Activated naive CD4-positive, alpha-beta T cell treated with anti-CD3 and anti-CD28 coated beads, Interleukin-2, amount 50 U/mL, for 24 hours (primary cell): ENCODE data around the gene LRRK1.
"Not testable (repeated sequence)": the region's sequence is repeated elsewhere in the genome, so short reads cannot be mapped to it uniquely, and the experiment has no call there.

Source experiments
- H3K27ac Mint-ChIP-seq: one replicate; pipeline ENCODE4 v1.8.0; 2021; ENCODE audit warnings: mild to moderate bottlenecking, mixed read lengths
- H3K27me3 Mint-ChIP-seq: one replicate; pipeline ENCODE4 v1.8.0; 2021; ENCODE audit warnings: mixed read lengths
- H3K36me3 Mint-ChIP-seq: one replicate; pipeline ENCODE4 v1.8.0; 2021; ENCODE audit warnings: mixed read lengths
- H3K4me1 Mint-ChIP-seq: one replicate; pipeline ENCODE4 v1.8.0; 2021; ENCODE audit warnings: mixed read lengths
- H3K4me3 Mint-ChIP-seq: one replicate; pipeline ENCODE4 v1.8.0; 2021; ENCODE audit warnings: mild to moderate bottlenecking, mixed read lengths
- H3K9me3 Mint-ChIP-seq: one replicate; pipeline ENCODE4 v1.8.0; 2021; ENCODE audit warnings: mixed read lengths

Gene LRRK1

DNA sequence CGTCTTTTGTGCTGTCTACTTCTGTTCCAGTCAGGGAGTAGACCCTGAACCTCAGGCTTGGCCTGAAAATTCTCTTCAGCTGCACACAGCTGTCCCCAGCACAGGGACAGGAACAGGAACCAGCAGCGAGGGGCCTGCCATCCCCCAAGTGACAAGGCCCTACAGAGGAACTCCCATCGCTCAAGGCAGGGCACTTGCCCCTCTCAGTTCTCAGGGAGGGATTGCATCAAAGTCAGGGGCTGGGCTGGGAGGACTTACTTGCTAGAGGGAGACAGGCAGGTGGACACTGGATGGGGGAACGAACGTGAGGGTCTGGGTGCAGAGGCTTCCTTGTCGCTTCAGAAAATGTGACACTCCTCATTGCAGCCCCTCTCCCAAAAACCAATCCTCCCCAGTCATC, 169.1 kb downstream of the LRRK1 start:
- H3K4me3 Mint-ChIP-seq = no peak overlapping the region
- H3K36me3 Mint-ChIP-seq = no peaks in the 10 kb centered on the region
- no peak overlapping the region for H3K27ac Mint-ChIP-seq
- no peaks in the 10 kb centered on the region for H3K4me1 Mint-ChIP-seq
- no peaks in the 10 kb centered on the region for H3K27me3 Mint-ChIP-seq
- no peaks in the 10 kb centered on the region for H3K9me3 Mint-ChIP-seq

- Mint-ChIP-seq H3K27ac (no peak overlapping the region), H3K9me3 (no peaks in the 10 kb centered on the region), H3K4me1 (no peaks in the 10 kb centered on the region), H3K27me3 (no peaks in the 10 kb centered on the region), H3K36me3 (no peaks in the 10 kb centered on the region), H3K4me3 (no peak overlapping the region)
Measured at GRCh38 chr15:101088788-101089578, 169.8 kb downstream of the LRRK1 start.

GRCh38 chr15:101089579-101090427, 170.6 kb downstream of the LRRK1 start:
- no peaks in the 10 kb centered on the region for H3K9me3 Mint-ChIP-seq
- no peak overlapping the region for H3K4me3 Mint-ChIP-seq
- H3K4me1 Mint-ChIP-seq = no peaks in the 10 kb centered on the region
- no peaks in the 10 kb centered on the region for H3K36me3 Mint-ChIP-seq
- H3K27ac Mint-ChIP-seq = no peak overlapping the region
- H3K27me3 Mint-ChIP-seq = no peaks in the 10 kb centered on the region

DNA sequence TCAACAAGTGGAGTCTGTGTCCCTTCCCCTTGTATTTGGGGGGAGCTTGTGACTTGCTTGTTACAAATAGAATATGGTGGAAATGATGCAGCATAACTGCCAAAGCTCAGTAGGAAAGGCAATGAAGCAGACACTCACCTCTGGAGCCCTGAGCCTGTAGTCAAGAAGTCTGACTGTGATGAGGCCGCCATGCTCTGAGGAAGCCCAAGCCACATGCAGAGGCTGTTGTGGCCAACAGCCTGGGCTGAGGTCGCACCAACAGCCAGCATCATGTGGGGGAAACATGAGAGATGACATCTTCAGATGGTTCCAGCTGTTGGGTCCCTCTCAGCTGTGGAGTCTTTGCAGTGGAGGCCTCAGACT, 171.3 kb downstream of the LRRK1 start:
- Mint-ChIP-seq H3K4me3 (no peak overlapping the region), H3K27ac (no peak overlapping the region), H3K4me1 (no peaks in the 10 kb centered on the region), H3K9me3 (no peaks in the 10 kb centered on the region), H3K36me3 (no peaks in the 10 kb centered on the region), H3K27me3 (no peaks in the 10 kb centered on the region)

DNA sequence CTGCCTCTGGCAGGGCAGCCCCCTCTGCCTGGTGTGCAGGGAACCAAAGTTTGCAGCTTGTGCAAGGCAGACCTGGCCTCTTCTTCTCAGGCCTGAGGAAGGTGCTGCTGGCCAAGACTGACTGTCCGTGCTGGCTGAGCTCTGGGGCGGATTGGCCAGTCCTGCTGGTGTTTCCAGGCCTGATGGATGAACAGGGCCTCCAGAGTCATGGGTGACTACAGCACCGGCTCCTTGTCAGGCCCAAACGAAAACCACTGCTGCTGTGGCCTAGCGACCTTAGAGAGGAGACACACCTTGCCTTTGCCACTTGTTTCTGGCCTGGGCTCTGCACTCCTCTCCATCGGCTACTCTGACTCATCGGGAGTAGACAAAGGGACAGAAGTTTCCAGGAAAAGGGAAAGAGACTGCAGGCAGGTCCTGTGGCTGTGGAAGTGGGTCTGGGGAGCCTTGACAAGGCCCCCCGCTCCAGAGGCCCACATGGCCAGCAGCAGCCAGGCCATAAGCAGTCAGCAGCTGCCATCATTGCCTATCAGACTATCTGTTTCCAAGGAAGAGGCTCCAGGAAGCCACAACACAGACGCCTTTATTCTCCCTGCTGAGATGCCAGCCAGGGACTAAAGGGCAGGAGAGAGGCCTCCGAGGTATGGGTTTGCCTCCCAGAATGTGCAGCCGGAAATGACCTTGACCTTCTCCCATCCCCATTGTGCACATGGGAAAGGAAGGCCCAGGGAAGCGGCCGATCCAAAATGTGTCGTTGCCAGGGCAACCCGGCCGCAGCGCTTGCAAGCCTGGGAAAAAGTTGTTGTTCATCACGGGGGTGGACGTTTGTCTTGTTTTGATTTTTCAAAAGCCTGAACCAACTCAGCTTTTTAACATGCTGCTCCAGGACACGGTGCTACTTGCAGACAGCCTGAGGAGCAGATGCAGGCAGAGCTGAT, 172.2 kb downstream of the LRRK1 start:
- H3K4me1 Mint-ChIP-seq = no peaks in the 10 kb centered on the region
- H3K36me3 Mint-ChIP-seq = no peaks in the 10 kb centered on the region
- no peak overlapping the region for H3K4me3 Mint-ChIP-seq
- no peaks in the 10 kb centered on the region for H3K9me3 Mint-ChIP-seq
- H3K27me3 Mint-ChIP-seq = no peaks in the 10 kb centered on the region
- no peak overlapping the region for H3K27ac Mint-ChIP-seq

GRCh38 chr15:101092156-101092866, 173.2 kb downstream of the LRRK1 start:
- Mint-ChIP-seq H3K4me3 (no peak overlapping the region), H3K27me3 (no peaks in the 10 kb centered on the region), H3K36me3 (no peaks in the 10 kb centered on the region), H3K27ac (no peak overlapping the region), H3K9me3 (no peaks in the 10 kb centered on the region), H3K4me1 (no peaks in the 10 kb centered on the region)

DNA sequence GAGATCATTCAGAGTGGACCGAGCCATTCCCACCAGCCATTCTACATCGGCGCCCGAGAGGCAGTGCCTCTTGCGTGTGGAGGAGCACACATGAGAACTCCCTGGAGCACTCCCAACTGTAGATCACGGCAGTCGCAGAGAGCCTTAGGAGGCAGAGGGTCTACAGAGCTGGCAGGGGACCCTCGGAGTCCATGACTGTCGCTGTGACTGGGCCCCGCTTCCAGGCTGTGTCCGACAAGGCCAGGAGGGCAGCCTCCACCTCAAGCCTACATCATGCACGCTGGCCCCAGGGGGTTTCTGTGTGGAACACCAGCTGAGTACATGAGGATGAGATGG, 173.7 kb downstream of the LRRK1 start:
- Mint-ChIP-seq H3K4me1 (no peaks in the 10 kb centered on the region), H3K4me3 (no peak overlapping the region), H3K9me3 (no peaks in the 10 kb centered on the region), H3K27me3 (no peaks in the 10 kb centered on the region), H3K36me3 (no peaks in the 10 kb centered on the region), H3K27ac (no peak overlapping the region)

GRCh38 chr15:101093958-101094357, 174.8 kb downstream of the LRRK1 start:
- H3K36me3 Mint-ChIP-seq = no peaks in the 10 kb centered on the region
- H3K9me3 Mint-ChIP-seq = no peaks in the 10 kb centered on the region
- H3K27ac Mint-ChIP-seq = no peak overlapping the region
- H3K27me3 Mint-ChIP-seq = no peaks in the 10 kb centered on the region
- no peak overlapping the region for H3K4me3 Mint-ChIP-seq
- H3K4me1 Mint-ChIP-seq = no peaks in the 10 kb centered on the region

- not testable (repeated sequence) for H3K4me3 Mint-ChIP-seq, H3K27me3 Mint-ChIP-seq, H3K4me1 Mint-ChIP-seq, H3K36me3 Mint-ChIP-seq, H3K27ac Mint-ChIP-seq, H3K9me3 Mint-ChIP-seq
Measured at GRCh38 chr15:101095796-101096406, 176.7 kb downstream of the LRRK1 start.

DNA sequence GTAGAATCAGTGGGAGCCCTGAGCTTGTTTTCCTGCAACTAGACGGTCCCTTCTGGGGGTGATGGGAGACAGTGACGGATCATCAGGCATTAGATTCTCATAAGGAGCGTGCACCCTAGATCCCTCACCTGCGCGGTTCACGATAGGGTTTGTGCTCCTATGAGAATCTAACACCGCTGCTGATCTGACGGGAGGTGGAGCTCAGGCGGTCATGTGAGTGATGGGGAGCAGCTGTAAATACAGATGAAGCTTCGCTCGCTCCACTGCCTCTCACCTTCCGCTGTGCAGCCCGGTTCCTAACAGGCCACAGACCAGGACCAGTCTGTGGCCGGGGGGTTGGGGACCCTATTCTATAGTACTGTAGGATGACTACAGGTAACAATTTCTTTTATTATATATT, 178.0 kb downstream of the LRRK1 start:
- Mint-ChIP-seq H3K4me1 (no peaks in the 10 kb centered on the region), H3K9me3 (peaks cover 5% of the 10 kb centered on the region), H3K4me3 (no peak overlapping the region), H3K36me3 (no peaks in the 10 kb centered on the region), H3K27ac (no peak overlapping the region), H3K27me3 (no peaks in the 10 kb centered on the region)

DNA sequence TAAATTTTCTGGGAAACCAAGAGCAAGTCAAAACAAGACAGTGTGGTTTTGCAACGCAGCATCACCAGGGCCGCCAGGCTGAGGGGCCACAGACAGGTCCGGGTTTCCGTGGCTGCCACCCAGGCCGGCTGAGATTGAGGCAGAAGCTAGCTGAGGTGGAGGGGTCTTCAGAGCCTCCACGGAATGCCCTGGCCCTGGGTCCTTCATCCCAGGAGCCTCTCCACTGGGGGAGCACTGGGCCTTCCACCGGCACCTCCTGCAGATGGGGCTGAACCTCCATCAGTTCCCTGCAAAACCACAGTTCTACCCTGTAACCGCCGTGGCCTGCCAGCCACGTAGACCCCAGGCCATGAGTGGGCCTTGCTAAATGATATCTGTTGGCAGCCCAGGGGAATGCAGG, 180.0 kb downstream of the LRRK1 start:
- Mint-ChIP-seq H3K36me3 (no peaks in the 10 kb centered on the region), H3K27ac (no peak overlapping the region), H3K9me3 (peaks cover 5% of the 10 kb centered on the region), H3K4me3 (no peak overlapping the region), H3K4me1 (no peaks in the 10 kb centered on the region), H3K27me3 (no peaks in the 10 kb centered on the region)

GRCh38 chr15:101100118-101100517, 181.0 kb downstream of the LRRK1 start:
- no peaks in the 10 kb centered on the region for H3K4me1 Mint-ChIP-seq
- no peaks in the 10 kb centered on the region for H3K36me3 Mint-ChIP-seq
- H3K27ac Mint-ChIP-seq = no peak overlapping the region
- H3K9me3 Mint-ChIP-seq = peaks cover 5% of the 10 kb centered on the region
- no peak overlapping the region for H3K4me3 Mint-ChIP-seq
- H3K27me3 Mint-ChIP-seq = no peaks in the 10 kb centered on the region

DNA sequence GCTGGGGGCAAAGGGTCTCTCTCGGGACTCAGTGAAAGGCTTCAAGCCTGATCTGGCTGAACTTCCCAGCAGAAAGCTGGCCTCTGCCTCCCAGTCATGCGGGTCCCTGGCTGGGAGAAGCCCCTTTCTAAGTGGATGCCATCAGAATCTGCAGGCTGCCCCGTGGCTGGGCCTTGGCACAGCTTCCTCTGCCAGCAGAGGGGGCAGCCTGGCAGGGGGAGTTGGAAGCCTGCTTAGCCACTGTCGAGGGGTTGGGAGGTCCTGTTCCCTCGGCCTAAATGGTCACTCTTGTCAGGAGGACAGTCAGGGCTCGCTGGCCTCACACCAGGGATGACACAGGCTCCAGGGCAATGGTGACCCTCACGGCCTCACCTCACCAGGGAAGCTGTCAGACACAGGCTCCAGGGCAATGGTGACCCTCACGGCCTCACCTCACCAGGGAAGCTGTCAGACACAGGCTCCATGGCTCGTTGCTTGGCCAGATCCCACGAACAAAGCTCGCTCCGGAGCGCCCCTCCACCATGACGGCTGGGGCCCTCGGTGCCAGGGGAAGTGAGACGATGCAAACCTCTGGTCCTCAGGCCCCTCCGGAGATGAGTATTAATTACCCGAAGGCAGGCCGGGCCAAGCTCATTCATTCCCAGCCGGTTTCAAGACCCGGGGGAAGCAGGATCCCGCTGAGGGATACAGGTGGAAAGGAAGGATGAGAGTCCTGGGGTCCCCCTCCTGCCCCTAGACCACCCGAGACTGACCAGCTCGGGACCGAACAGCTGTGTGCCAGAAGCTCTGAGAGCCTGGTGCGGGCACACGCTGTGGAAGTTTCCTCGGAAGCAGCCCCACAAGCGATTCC, 181.7 kb downstream of the LRRK1 start:
- no peak overlapping the region for H3K27ac Mint-ChIP-seq
- H3K36me3 Mint-ChIP-seq = no peaks in the 10 kb centered on the region
- no peak overlapping the region for H3K4me3 Mint-ChIP-seq
- H3K9me3 Mint-ChIP-seq = peaks cover 5% of the 10 kb centered on the region
- H3K27me3 Mint-ChIP-seq = no peaks in the 10 kb centered on the region
- H3K4me1 Mint-ChIP-seq = no peaks in the 10 kb centered on the region

GRCh38 chr15:101101676-101102075, 182.5 kb downstream of the LRRK1 start:
- H3K36me3 Mint-ChIP-seq = no peaks in the 10 kb centered on the region
- H3K4me1 Mint-ChIP-seq = no peaks in the 10 kb centered on the region
- peak overlapping the region; percentile 59 for H3K4me3 Mint-ChIP-seq
- no peak overlapping the region for H3K27ac Mint-ChIP-seq
- H3K27me3 Mint-ChIP-seq = no peaks in the 10 kb centered on the region
- peaks cover 5% of the 10 kb centered on the region for H3K9me3 Mint-ChIP-seq
